Hepatocyte (in vitro differentiated cells): Measurements from ENCODE around the gene IFT22. TPM values are rescaled to one million over a fixed set of nuclear protein-coding genes. Genes with fewer than 3 reads are reported as not detected.

Experiments
- DNase-seq: peaks from one replicate; pipeline ENCODE4 v3.0.0-alpha.2; 2016; ENCODE audit warnings: low spot score
- H2AFZ ChIP-seq: fragments of 200-600 bp; sonication (generic); 2 replicates; pipeline ENCODE4 v1.6.0; 2016; ENCODE audit warnings: antibody characterized with exemption, mild to moderate bottlenecking
- H3K27ac ChIP-seq: fragments of 200-600 bp; sonication (generic); 2 replicates; pipeline ENCODE4 v1.5.1; 2016; ENCODE audit warnings: mild to moderate bottlenecking
- H3K27me3 ChIP-seq: fragments of 200-600 bp; sonication (generic); 2 replicates; pipeline ENCODE4 v1.6.1; 2016
- H3K36me3 ChIP-seq: fragments of 200-600 bp; sonication (generic); replicated peaks from 2 replicates; pipeline ENCODE4 v1.5.1; 2016; ENCODE audit warnings: low read depth; ENCODE audit not compliant: insufficient read depth
- H3K4me1 ChIP-seq: fragments of 200-600 bp; sonication (generic); 2 replicates; pipeline ENCODE4 v1.5.1; 2016; ENCODE audit warnings: mild to moderate bottlenecking, moderate library complexity; ENCODE audit not compliant: insufficient read depth
- H3K4me2 ChIP-seq: fragments of 200-600 bp; sonication (generic); 2 replicates; pipeline ENCODE4 v1.6.0; 2016
- H3K4me3 ChIP-seq: fragments of 200-600 bp; sonication (generic); 2 replicates; pipeline ENCODE4 v1.5.1; 2016; ENCODE audit warnings: mild to moderate bottlenecking
- H3K79me2 ChIP-seq: fragments of 200-600 bp; sonication (generic); 2 replicates; pipeline ENCODE4 v1.6.0; 2017; ENCODE audit warnings: mild to moderate bottlenecking
- H3K9me2 ChIP-seq: fragments of 200-600 bp; sonication (generic); replicated peaks from 2 replicates; pipeline ENCODE4 v1.6.0; 2017; ENCODE audit warnings: mild to moderate bottlenecking; ENCODE audit not compliant: insufficient read depth
- H3K9me3 ChIP-seq: fragments of 200-600 bp; sonication (generic); 2 replicates; pipeline ENCODE4 v1.5.1; 2016; ENCODE audit warnings: low read depth, mild to moderate bottlenecking
- H4K20me1 ChIP-seq: fragments of 200-600 bp; sonication (generic); 2 replicates; pipeline ENCODE4 v1.6.0; 2016; ENCODE audit warnings: mild to moderate bottlenecking; ENCODE audit not compliant: insufficient read depth, poor library complexity, severe bottlenecking
- EZH2 ChIP-seq: fragments of 200-600 bp; sonication (generic); IDR thresholded peaks from 2 replicates; pipeline ENCODE4 v1.6.1; 2016; ENCODE audit warnings: antibody characterized with exemption, mild to moderate bottlenecking, borderline replicate concordance
- EZH2phosphoT487 ChIP-seq: fragments of 200-600 bp; sonication (generic); IDR thresholded peaks from one replicate; pipeline ENCODE4 v1.6.1; 2018; ENCODE audit warnings: antibody characterized with exemption, mild to moderate bottlenecking, low read depth, moderate library complexity; ENCODE audit not compliant: unreplicated experiment, severe bottlenecking
- WGBS: methylation state at CpG from one replicate; pipeline ENCODE4 v1.1.6; 2016; ENCODE audit warnings: low lambda C conversion rate; ENCODE audit errors: missing lambda C conversion rate; 5-methylcytosine and 5-hydroxymethylcytosine counted together
- polyA plus RNA-seq: library from polyadenylated mRNA; unstranded; fragments of >200 nt; fragmentation: Nextera tagmentation; extraction: Ambion mirVana; gene quantifications from 2 replicates; pipeline ENCODE4 v1.2.1, GENCODE V29; 2016
- total RNA-seq: library from RNA; depleted of rRNA; stranded (reverse); fragments of >200 nt; gene quantifications from 2 replicates; pipeline ENCODE4 v1.2.3, GENCODE V29; 2014
- TF ChIP-seq, protein P1 (sequence below): fragments of 200-600 bp; sonication (generic); IDR thresholded peaks from 2 replicates; pipeline ENCODE4 v1.5.1; 2016; ENCODE audit warnings: antibody characterized with exemption, mild to moderate bottlenecking; ENCODE audit not compliant: poor library complexity

Gene IFT22
- total and polyA plus RNA-seq, 2 experiments from 2014 or later = 24.2 to 42.2 TPM

DNA sequence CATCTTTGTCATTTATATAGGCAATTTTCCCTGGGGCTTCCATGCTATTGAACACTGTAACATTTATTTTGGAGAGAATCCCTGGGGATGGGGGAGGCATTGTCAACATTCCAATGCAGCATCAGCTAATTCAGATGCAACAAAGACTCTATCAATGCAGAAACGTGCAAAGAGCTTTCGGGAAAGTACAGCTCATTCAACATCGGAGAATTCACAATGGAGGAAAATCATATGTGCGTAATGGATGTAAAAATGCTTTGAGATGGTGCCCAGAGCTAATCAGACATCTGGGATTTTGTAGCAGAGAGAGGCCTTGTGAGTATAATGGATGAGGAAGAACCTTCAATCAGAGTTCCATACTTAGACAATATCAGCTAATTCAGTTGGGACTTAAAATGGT, 48.4 kb downstream of the IFT22 start:
- Histone ChIP-seq H3K27me3 (no peaks in the 10 kb centered on the region), H3K9me2 (no peaks in the 10 kb centered on the region), H3K27ac (no peak overlapping the region), H3K4me1 (no peaks in the 10 kb centered on the region), H2AFZ (no peak overlapping the region), H3K36me3 (no peaks in the 10 kb centered on the region), H3K9me3 (no peaks in the 10 kb centered on the region), H3K4me2 (no peak overlapping the region), H3K4me3 (no peak overlapping the region), H4K20me1 (no peaks in the 10 kb centered on the region), H3K79me2 (no peaks in the 10 kb centered on the region)
- DNase-seq = no peak
- TF ChIP-seq EZH2 (no peak), EZH2phosphoT487 (no peak)
- TF ChIP-seq, protein P1, sequence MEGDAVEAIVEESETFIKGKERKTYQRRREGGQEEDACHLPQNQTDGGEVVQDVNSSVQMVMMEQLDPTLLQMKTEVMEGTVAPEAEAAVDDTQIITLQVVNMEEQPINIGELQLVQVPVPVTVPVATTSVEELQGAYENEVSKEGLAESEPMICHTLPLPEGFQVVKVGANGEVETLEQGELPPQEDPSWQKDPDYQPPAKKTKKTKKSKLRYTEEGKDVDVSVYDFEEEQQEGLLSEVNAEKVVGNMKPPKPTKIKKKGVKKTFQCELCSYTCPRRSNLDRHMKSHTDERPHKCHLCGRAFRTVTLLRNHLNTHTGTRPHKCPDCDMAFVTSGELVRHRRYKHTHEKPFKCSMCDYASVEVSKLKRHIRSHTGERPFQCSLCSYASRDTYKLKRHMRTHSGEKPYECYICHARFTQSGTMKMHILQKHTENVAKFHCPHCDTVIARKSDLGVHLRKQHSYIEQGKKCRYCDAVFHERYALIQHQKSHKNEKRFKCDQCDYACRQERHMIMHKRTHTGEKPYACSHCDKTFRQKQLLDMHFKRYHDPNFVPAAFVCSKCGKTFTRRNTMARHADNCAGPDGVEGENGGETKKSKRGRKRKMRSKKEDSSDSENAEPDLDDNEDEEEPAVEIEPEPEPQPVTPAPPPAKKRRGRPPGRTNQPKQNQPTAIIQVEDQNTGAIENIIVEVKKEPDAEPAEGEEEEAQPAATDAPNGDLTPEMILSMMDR = no peak
- 53% methylated on average over 4 of the region's 4 CpGs for WGBS

DNA sequence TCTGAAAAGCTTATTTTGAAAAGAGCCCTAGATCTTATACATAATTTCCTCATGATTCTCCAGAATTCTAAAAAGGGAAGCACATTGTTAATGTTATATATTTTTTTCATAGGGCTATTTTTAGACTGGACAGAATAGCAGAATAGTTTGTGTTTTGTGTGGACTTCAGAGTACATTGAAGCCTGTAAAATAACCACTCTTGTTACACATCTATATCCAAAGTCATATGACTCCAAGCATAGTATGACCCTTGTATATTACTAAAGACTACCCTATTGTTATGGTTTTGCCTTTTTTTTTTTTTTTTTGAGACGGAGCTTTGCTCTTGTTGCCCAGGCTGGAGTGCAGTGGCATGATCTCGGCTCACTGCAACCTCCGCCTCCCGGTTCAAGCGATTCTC, 50.6 kb downstream of the IFT22 start:
- 93% methylated on average over 5 of the region's 5 CpGs for WGBS
- Histone ChIP-seq H2AFZ (no peak overlapping the region), H3K9me2 (no peaks in the 10 kb centered on the region), H3K36me3 (no peaks in the 10 kb centered on the region), H3K27ac (no peak overlapping the region), H3K27me3 (no peaks in the 10 kb centered on the region), H4K20me1 (no peaks in the 10 kb centered on the region), H3K9me3 (no peaks in the 10 kb centered on the region), H3K4me3 (no peak overlapping the region), H3K4me2 (no peak overlapping the region), H3K4me1 (no peaks in the 10 kb centered on the region), H3K79me2 (no peaks in the 10 kb centered on the region)
- no peak for DNase-seq
- no peak for TF ChIP-seq EZH2phosphoT487
- TF ChIP-seq, protein P1 = no peak
- TF ChIP-seq EZH2 = no peak

DNA sequence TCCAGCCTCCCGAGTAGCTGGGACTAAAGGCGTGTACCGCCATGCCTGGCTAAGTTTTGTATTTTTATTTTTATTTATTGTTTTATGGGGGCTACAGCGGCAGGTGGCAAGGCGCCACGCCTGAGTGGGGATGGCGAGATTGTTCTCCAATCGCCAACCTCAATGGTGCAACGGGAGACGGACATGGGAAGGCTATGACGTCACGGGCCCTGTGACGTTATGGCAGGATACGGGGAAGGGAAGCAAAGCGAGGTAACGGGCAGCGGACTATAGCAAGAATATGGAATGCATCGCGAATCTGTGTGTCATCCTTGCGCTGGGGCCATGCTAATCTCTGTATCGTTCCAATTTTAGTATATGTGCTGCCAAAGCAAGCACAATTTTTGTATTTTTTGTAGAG, 51.9 kb downstream of the IFT22 start:
- no peak overlapping the region for H3K4me2 ChIP-seq
- H3K27me3 ChIP-seq = no peaks in the 10 kb centered on the region
- WGBS = 88% methylated on average over 21 of the region's 21 CpGs
- H4K20me1 ChIP-seq = no peaks in the 10 kb centered on the region
- no peak overlapping the region for H2AFZ ChIP-seq
- no peaks in the 10 kb centered on the region for H3K36me3 ChIP-seq
- H3K4me3 ChIP-seq = no peak overlapping the region
- no peaks in the 10 kb centered on the region for H3K9me2 ChIP-seq
- TF ChIP-seq, protein P1 = no peak
- TF ChIP-seq EZH2phosphoT487 = no peak
- no peak for TF ChIP-seq EZH2
- no peaks in the 10 kb centered on the region for H3K4me1 ChIP-seq
- H3K27ac ChIP-seq = no peak overlapping the region
- H3K79me2 ChIP-seq = no peaks in the 10 kb centered on the region
- H3K9me3 ChIP-seq = no peaks in the 10 kb centered on the region
- DNase-seq = no peak
